HG03565 (cell line): ENCODE data around the gene PRKAG2.

ENCODE experiments used
- ATAC-seq: cut with Tn5 transposase; IDR thresholded peaks from one replicate; pipeline ENCODE4 v1.9.1; 2021; ENCODE audit warnings: mild to moderate bottlenecking, moderate library complexity; ENCODE audit not compliant: unreplicated experiment

Gene PRKAG2

GRCh38 chr7:151665368-151665767 lies 211.5 kb downstream of the PRKAG2 start:
- ATAC-seq = no peak

GRCh38 chr7:151664268-151664667 lies 212.6 kb downstream of the PRKAG2 start:
- ATAC-seq = no peak

- no peak for ATAC-seq
Measured at GRCh38 chr7:151663382-151664100, 213.4 kb downstream of the PRKAG2 start.

GRCh38 chr7:151662251-151662826 lies 214.6 kb downstream of the PRKAG2 start:
- ATAC-seq = no peak

- no peak for ATAC-seq
Measured at GRCh38 chr7:151661587-151661986, 215.3 kb downstream of the PRKAG2 start.

GRCh38 chr7:151660141-151660540 lies 216.8 kb downstream of the PRKAG2 start:
- ATAC-seq = no peak

- ATAC-seq = no peak
Measured at GRCh38 chr7:151659219-151659618, 217.7 kb downstream of the PRKAG2 start.

- no peak for ATAC-seq
Measured at GRCh38 chr7:151658778-151659177, 218.1 kb downstream of the PRKAG2 start.

- ATAC-seq = no peak
Measured at GRCh38 chr7:151657173-151657572, 219.7 kb downstream of the PRKAG2 start.

- no peak for ATAC-seq
Measured at GRCh38 chr7:151655555-151655954, 221.4 kb downstream of the PRKAG2 start.

- ATAC-seq = no peak
Measured at GRCh38 chr7:151652111-151652510, 224.8 kb downstream of the PRKAG2 start.

- no peak for ATAC-seq
Measured at GRCh38 chr7:151650161-151650560, 226.8 kb downstream of the PRKAG2 start.

- ATAC-seq = no peak
Measured at GRCh38 chr7:151648429-151648828, 228.5 kb downstream of the PRKAG2 start.

GRCh38 chr7:151647874-151648273 lies 229.0 kb downstream of the PRKAG2 start:
- no peak for ATAC-seq

GRCh38 chr7:151647006-151647405 lies 229.9 kb downstream of the PRKAG2 start:
- ATAC-seq = no peak

- ATAC-seq = no peak
Measured at GRCh38 chr7:151645311-151645710, 231.6 kb downstream of the PRKAG2 start.

GRCh38 chr7:151644554-151644953 lies 232.4 kb downstream of the PRKAG2 start:
- no peak for ATAC-seq

GRCh38 chr7:151642746-151643145 lies 234.2 kb downstream of the PRKAG2 start:
- ATAC-seq = no peak

- no peak for ATAC-seq
Measured at GRCh38 chr7:151641587-151641986, 235.3 kb downstream of the PRKAG2 start.

- ATAC-seq = no peak
Measured at GRCh38 chr7:151637781-151638261, 239.1 kb downstream of the PRKAG2 start.

- no peak for ATAC-seq
Measured at GRCh38 chr7:151634643-151635042, 242.3 kb downstream of the PRKAG2 start.

GRCh38 chr7:151633516-151633812 lies 243.5 kb downstream of the PRKAG2 start:
- no peak for ATAC-seq
